Measurements from ENCODE around the gene GDF2.

The GDF2 gene

DNA sequence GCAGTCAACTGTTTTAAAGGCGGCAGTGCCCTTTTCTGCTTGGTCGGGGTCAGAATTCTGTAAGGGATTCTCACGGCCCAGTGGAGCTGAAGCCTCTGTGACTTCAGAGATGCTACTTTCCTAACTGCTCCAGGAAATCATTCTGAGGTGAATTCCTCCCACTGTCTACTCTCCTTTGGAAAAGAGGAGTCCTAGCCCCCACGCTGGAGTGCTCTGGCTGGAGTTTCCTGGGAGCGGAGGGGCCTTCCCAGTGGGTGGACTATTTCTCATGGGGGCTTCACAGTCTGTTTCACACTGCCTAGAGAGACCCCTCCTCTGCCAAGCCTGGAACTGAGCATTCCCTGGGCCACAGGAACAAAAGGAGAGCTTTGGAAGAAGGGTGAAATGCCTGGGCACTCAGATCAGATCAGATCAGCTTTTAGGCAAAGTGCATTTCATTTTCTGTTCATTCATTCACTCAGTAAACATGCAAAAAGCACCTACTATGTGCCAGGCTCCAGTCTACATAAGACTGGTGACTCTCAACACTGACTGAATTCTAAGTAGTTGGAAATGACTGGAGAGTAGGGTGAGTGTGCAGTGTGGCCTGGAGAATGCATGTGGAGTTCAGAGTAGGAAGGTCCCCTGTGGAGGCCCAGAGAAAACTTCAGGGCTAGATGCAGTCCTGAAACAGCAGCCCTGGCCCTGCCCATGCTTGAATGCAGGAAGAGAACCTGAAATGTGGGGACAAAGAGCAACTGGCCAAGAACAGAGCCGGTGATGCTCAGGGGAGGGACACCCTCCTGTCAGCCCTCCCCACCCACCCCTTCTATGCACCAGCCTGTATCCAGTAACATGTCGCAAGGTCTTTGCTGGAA lies 49.6 kb downstream of the GDF2 start:
- no peak for DNase-seq

DNA sequence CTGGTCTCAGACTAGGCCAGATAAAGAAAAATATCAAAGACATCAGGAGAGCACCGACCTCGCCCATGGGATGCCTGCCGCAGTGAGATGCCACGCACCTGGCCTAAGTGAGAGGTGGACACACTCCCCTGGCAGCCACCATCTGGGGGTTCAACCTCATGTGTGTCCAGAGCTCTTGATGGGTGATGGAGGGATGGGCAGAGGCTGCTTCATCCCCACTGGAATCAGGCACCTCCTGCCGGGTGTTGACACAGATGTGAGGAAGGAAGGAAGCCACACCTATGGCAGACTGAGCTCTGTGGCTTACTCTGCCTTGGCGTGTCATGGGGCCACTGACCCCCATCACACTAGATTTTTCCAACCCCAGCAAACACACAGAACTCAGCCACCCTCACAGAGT lies 50.5 kb downstream of the GDF2 start:
- no peak for DNase-seq

DNA sequence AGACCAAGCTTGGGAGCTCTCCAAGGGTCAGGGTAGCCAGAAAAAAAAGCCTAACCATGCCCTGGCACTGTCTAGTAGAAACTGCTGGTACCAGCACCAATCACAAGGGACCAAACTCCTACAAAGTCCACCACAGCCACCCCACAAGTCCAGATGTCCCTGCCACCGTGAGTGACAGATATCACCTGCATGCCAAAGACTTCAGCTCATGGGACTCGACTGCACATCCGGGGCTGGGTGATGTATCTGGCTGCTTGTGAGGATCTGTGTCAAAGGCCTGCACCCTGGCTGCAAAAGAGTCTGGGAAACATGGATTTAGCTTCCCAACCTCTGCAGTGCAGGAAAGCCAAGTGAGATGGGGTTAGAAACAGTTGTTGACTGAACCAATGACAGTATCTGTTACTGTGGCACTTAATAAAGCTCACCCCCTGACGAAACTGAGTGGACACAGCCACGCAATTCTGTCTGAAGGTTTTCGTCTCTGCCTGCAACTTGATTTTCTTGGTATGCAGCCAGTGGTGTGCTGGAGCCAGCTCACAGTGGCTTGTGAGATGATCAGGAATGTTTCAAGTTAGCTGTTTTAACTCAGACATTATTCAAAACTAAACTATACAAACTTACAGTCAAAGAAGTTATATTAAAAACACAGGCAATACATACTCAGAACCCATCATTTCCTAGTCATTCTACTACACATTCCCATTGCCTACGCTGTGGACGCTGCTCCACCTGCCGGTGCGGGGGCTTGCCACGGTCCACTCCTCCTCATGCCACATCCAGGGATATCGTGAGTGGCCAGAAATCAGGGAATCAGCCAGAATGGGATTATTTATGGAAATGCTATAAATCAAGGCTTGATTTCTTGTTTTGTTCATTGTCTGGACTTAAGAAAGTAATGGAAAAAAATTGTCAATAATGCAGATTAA lies 52.6 kb downstream of the GDF2 start:
- no peak for DNase-seq

DNA sequence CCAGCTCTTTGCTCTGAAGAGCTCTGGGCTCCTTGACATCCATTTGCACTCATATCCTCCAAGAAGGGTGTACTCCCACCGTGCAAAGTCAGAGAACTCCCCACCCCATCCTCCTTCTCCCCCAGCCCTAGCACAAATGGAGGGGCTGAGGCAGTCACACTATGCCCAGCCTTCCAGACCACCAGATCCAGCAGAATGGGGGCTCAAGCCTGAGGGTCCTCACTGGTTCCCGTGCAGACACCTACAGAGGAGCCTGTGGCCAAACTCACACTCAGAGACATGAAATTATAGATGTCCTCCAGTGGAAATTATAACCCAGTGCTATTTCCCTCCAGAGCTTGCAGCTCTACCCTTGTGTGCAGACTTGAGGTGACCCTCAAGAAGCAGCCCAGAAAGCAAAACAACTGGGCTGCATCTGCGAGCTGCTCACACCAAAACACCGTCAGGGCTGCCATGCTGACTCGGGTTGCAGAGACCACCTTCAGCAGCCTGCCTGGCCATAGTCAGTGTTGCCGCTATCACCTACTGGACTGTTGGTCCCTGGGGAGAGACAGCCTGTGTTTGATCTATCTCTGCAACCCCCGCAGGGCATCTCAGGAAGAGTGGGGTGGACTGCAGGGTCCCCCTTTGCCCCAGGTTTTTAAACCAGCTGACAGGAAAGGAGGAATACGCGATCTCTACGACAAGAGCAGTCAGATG lies 54.4 kb downstream of the GDF2 start:
- DNase-seq = no peak
